Mesenchymal stem cell (in vitro differentiated cells and primary cell): Measurements from ENCODE around the gene GARRE1.

Experiments used
- DNase-seq: peaks from one replicate; pipeline ENCODE4 v3.0.0-alpha.2; 2013
- H2AFZ ChIP-seq: one replicate; pipeline ENCODE4 v1.6.1; 2013; ENCODE audit warnings: low read depth, mild to moderate bottlenecking, control low read depth, inconsistent platforms, low read length, moderate library complexity
- H2AK5ac ChIP-seq: 2 replicates; pipeline ENCODE4 v1.6.1; 2013; ENCODE audit warnings: low read length, moderate library complexity, mild to moderate bottlenecking, inconsistent platforms; ENCODE audit not compliant: severe bottlenecking
- H2BK120ac ChIP-seq: one replicate; pipeline ENCODE4 v1.6.1; 2013; ENCODE audit warnings: low read depth, mild to moderate bottlenecking, inconsistent platforms, low read length, moderate library complexity
- H2BK12ac ChIP-seq, 2 experiments: one replicate each; pipeline ENCODE4 v1.6.1; 2013; ENCODE audit warnings: inconsistent platforms in 2 of 2, low read length in 2 of 2, mild to moderate bottlenecking in 2 of 2, moderate library complexity in 2 of 2, control low read depth in 1 of 2
- H2BK15ac ChIP-seq: one replicate; pipeline ENCODE4 v1.6.1; 2013; ENCODE audit warnings: mild to moderate bottlenecking, low read depth, inconsistent platforms; ENCODE audit not compliant: poor library complexity, severe bottlenecking
- H2BK5ac ChIP-seq: 2 replicates; pipeline ENCODE4 v1.6.1; 2013; ENCODE audit warnings: low read depth, mild to moderate bottlenecking, low read length, control low read depth, inconsistent platforms; ENCODE audit not compliant: poor library complexity, severe bottlenecking
- H3K14ac ChIP-seq, 2 experiments: one replicate each; pipeline ENCODE4 v1.6.1; 2013; ENCODE audit warnings: inconsistent platforms in 2 of 2, low read length in 2 of 2, control low read depth in 1 of 2, mild to moderate bottlenecking in 1 of 2, moderate library complexity in 1 of 2
- H3K18ac ChIP-seq, 2 experiments: one replicate each; pipeline ENCODE4 v1.6.1; 2013; ENCODE audit warnings: inconsistent platforms in 2 of 2, low read length in 2 of 2, control low read depth in 1 of 2, low read depth in 1 of 2, mild to moderate bottlenecking in 1 of 2
- H3K23ac ChIP-seq, 2 experiments: one replicate each; pipeline ENCODE4 v1.6.1; 2013; ENCODE audit warnings: inconsistent platforms in 2 of 2, low read length in 2 of 2, mild to moderate bottlenecking in 2 of 2, moderate library complexity in 2 of 2, control low read depth in 1 of 2
- H3K27ac ChIP-seq: 2 replicates; pipeline ENCODE4 v1.5.1; 2013; ENCODE audit warnings: mild to moderate bottlenecking, moderate library complexity, low read length, control low read depth, inconsistent platforms; ENCODE audit not compliant: poor library complexity, severe bottlenecking
- H3K27me3 ChIP-seq, 2 experiments: 2 replicates each; pipeline versions ENCODE4 v1.6.1 to v1.7.0; 2013; ENCODE audit warnings: low read length in 2 of 2, mild to moderate bottlenecking in 2 of 2, moderate library complexity in 2 of 2, control low read depth in 1 of 2, inconsistent platforms in 1 of 2; ENCODE audit not compliant: control insufficient read depth in 1 of 2, insufficient read depth in 1 of 2
- H3K36me3 ChIP-seq, 2 experiments: 2 replicates each; pipeline versions ENCODE4 v1.6.1 to v1.7.0; 2013; ENCODE audit warnings: low read length in 2 of 2, control low read depth in 1 of 2, inconsistent platforms in 1 of 2, low read depth in 1 of 2, mild to moderate bottlenecking in 1 of 2; ENCODE audit not compliant: insufficient read depth in 2 of 2, control insufficient read depth in 1 of 2
- H3K4ac ChIP-seq, 2 experiments: one replicate each; pipeline ENCODE4 v1.6.1; 2013; ENCODE audit warnings: inconsistent platforms in 2 of 2, low read length in 2 of 2, mild to moderate bottlenecking in 2 of 2, moderate library complexity in 2 of 2, control low read depth in 1 of 2, low read depth in 1 of 2
- H3K4me1 ChIP-seq: 2 replicates; pipeline ENCODE4 v1.6.1; 2013; ENCODE audit warnings: low read depth, low read length, control low read depth; ENCODE audit not compliant: control insufficient read depth, insufficient read depth
- H3K4me2 ChIP-seq: 2 replicates; pipeline ENCODE4 v1.6.1; 2013; ENCODE audit warnings: low read length, mild to moderate bottlenecking, inconsistent platforms; ENCODE audit not compliant: poor library complexity, severe bottlenecking
- H3K4me3 ChIP-seq, 2 experiments: 2 replicates each; pipeline versions ENCODE4 v1.5.1 to v1.7.0; 2013; ENCODE audit warnings: low read length in 2 of 2, mild to moderate bottlenecking in 2 of 2, control low read depth in 1 of 2, low read depth in 1 of 2; ENCODE audit not compliant: insufficient read depth in 1 of 2
- H3K79me1 ChIP-seq: replicated peaks from 2 replicates; pipeline ENCODE4 v1.6.1; 2013; ENCODE audit warnings: mild to moderate bottlenecking, control low read depth, low read length, inconsistent platforms; ENCODE audit not compliant: poor library complexity, severe bottlenecking
- H3K9ac ChIP-seq: 2 replicates; pipeline ENCODE4 v1.7.0; 2013; ENCODE audit warnings: mild to moderate bottlenecking, low read length, moderate library complexity
- H3K9me3 ChIP-seq: 2 replicates; pipeline ENCODE4 v1.7.0; 2013; ENCODE audit warnings: mild to moderate bottlenecking, low read length; ENCODE audit not compliant: control insufficient read depth
- H4K8ac ChIP-seq: one replicate; pipeline ENCODE4 v1.6.1; 2013; ENCODE audit warnings: inconsistent platforms, mild to moderate bottlenecking, low read length, moderate library complexity
- H4K91ac ChIP-seq: one replicate; pipeline ENCODE4 v1.6.1; 2013; ENCODE audit warnings: mild to moderate bottlenecking, low read length, inconsistent platforms
- WGBS: methylation state at CpG from one replicate; pipeline ENCODE4 v1.1.7; 2013; ENCODE audit warnings: mixed read lengths; 5-methylcytosine and 5-hydroxymethylcytosine counted together

Gene GARRE1

DNA sequence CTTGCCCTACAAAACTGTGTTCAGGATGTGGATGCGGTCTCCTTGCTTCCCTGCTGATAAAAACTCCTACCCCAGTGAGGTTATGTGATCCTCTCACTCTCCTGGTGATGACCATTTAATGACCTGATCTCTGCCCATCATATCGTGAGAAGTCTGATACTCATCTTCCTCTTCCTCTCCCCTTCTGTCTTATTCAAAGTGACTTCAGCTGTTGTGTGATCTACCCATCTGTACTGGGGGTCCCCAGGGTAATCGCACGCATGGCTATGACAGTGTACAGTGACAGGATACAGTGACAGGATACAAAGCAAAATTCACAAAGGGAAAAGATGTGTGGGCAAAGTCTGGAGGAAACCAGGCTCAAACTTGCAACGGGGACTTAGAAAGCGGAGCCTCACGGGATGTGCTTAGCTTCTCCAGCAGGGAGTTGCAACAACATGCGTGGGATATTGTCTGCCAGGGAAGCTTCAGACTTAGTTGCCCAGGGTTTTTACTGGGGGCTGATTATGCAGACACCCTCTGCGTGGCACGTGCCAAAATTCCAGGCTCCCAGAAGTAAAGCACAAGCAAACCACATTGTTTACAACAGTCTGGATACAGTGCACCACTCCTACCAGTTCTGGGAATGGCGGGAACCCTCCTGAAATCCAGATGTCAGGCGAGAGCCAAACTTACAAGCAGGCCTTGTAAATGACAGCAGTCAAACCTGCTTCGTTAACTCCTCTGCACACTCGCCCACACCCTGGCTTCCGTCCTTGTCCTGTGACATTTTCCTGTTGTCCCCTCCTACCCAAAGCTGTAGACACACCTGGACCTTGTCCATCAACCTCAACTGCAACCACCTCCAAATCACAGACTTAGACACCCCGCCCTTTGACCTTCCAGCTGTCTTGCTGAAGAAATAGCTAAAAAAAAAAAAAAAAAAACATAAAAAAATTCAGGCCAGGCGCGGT, 18.0 kb upstream of the GARRE1 start:
- 72% methylated on average over 18 of the region's 18 CpGs for WGBS
- Histone ChIP-seq H3K4me3 (no peak overlapping the region), H3K4ac (no peak overlapping the region), H3K27me3 (no peaks in the 10 kb centered on the region), H2BK12ac (peak overlapping the region in 1 of 2 experiments; percentile 6), H2BK5ac (no peak overlapping the region), H2BK15ac (no peak overlapping the region), H3K79me1 (peaks cover 17% of the 10 kb centered on the region), H2BK120ac (no peak overlapping the region), H3K4me1 (peaks cover 13% of the 10 kb centered on the region), H4K91ac (no peak overlapping the region), H4K8ac (no peak overlapping the region), H2AFZ (no peak overlapping the region), H2AK5ac (no peak overlapping the region), H3K9me3 (no peaks in the 10 kb centered on the region), H3K23ac (no peak overlapping the region), H3K9ac (no peak overlapping the region), H3K14ac (peak overlapping the region in 1 of 2 experiments; percentile 26), H3K18ac (peak overlapping the region in 1 of 2 experiments; percentile 48), H3K4me2 (no peak overlapping the region), H3K36me3 (peaks cover 7 to 11% of the 10 kb centered on the region in 2 experiments), H3K27ac (no peak overlapping the region)
- DNase-seq, result peak; percentile 74

DNA sequence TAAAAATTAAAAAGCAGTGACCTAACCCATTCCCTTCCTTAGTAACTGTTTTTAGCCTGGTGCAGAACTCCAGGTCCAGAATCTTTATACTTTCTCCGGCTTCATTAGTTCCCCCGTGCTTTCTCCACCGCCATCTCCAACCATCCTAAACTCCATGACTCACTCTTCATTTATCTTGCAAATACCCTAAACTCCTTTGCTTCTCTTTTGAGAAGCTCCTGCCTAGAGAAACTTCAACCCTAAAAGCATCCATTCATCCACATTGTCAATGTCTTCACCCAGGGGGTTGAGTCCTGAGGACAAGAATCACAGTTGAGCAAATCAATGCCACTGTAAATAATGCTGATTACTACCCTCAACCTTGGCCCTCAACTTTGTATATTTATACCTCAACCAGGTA, 17.1 kb upstream of the GARRE1 start:
- 88% methylated on average over 3 of the region's 3 CpGs for WGBS
- Histone ChIP-seq H3K4me3 (no peak overlapping the region), H2BK5ac (no peak overlapping the region), H3K4me1 (peaks cover 13% of the 10 kb centered on the region), H3K27ac (no peak overlapping the region), H2AFZ (no peak overlapping the region), H3K9ac (no peak overlapping the region), H2BK15ac (no peak overlapping the region), H3K27me3 (no peaks in the 10 kb centered on the region), H3K23ac (no peak overlapping the region), H3K4ac (no peak overlapping the region), H4K91ac (no peak overlapping the region), H4K8ac (no peak overlapping the region), H2BK12ac (no peak overlapping the region), H2AK5ac (no peak overlapping the region), H3K18ac (no peak overlapping the region), H2BK120ac (no peak overlapping the region), H3K4me2 (no peak overlapping the region), H3K36me3 (peaks cover 7 to 9% of the 10 kb centered on the region in 2 experiments), H3K9me3 (no peaks in the 10 kb centered on the region), H3K14ac (no peak overlapping the region), H3K79me1 (peaks cover 17% of the 10 kb centered on the region)
- DNase-seq, result no peak

DNA sequence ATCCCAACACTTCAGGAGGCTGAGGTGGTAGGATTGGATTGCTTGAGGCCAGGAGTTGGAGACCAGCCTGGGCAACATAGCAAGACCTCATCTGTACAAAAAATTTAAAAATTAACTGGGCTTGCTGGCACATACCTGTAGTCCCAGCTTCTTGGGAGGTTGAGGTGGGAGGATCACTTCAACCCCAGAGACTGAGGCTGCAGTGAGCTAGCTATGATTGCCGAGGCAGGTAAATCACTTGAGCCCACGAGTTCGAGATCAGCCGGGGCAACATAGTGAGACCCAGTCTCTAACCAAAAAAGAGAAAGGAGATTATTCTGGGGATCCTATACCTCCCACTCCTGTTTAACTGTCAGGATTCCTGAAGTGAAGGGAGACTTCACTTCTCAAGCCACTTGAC, 16.4 kb upstream of the GARRE1 start:
- Histone ChIP-seq H2BK15ac (no peak overlapping the region), H2BK5ac (no peak overlapping the region), H3K79me1 (peaks cover 17% of the 10 kb centered on the region), H3K4ac (no peak overlapping the region), H3K36me3 (peaks cover 7 to 9% of the 10 kb centered on the region in 2 experiments), H3K4me3 (no peak overlapping the region), H3K18ac (no peak overlapping the region), H3K4me2 (no peak overlapping the region), H2BK120ac (no peak overlapping the region), H3K27me3 (no peaks in the 10 kb centered on the region), H2AFZ (no peak overlapping the region), H3K9me3 (no peaks in the 10 kb centered on the region), H4K8ac (no peak overlapping the region), H3K23ac (no peak overlapping the region), H4K91ac (no peak overlapping the region), H3K27ac (no peak overlapping the region), H3K9ac (no peak overlapping the region), H2AK5ac (no peak overlapping the region), H3K14ac (no peak overlapping the region), H2BK12ac (no peak overlapping the region), H3K4me1 (peaks cover 9% of the 10 kb centered on the region)
- no peak for DNase-seq
- 97% methylated on average over 4 of the region's 4 CpGs for WGBS

DNA sequence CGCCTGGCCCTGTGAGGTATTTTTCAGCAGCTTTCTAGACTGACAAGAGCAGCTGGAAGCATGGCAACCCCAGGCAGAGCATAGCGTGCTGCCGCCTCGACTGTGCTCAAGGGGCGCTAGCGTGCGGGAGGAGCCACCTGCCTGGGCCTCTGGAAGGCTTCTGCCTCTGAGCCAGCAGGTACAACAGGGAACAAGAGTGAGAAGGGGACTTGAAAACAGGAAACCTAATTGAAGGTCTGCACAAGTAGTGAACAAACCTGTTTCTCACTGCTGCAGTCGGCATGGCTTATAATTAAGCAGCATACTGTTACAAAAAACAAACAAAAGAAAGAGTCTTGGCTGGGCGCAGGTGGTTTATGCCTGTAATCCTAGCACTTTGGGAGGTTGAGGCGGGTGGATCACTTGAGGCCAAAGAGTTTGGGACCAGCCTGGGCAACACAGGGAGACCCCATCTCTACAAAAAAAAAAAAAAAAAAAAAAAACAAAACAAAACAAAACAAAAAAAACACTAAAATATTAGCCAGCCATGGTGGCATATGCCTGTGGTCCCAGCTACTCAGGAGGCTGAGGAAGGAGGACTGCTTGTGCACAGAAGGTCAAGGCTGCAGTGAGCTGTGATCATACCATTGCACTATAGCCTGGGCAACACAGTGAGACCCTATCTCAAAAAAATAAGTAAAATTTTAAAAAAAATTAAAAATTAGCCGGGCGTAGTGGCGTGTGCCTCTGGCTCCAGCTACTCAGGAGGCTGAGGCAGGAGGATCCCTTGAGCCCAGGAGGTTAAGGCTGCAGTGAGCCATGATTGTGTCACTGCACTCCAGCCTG, 12.6 kb upstream of the GARRE1 start:
- H3K36me3 ChIP-seq, result peaks cover 0 to under 1% of the 10 kb centered on the region in 2 experiments
- no peak overlapping the region for H4K91ac ChIP-seq
- WGBS, result 59% methylated on average over 11 of the region's 13 CpGs
- H2BK120ac ChIP-seq, result no peak overlapping the region
- no peak overlapping the region for H3K4me2 ChIP-seq
- peaks cover 7% of the 10 kb centered on the region for H3K79me1 ChIP-seq
- H2AFZ ChIP-seq, result no peak overlapping the region
- no peak overlapping the region for H3K9ac ChIP-seq
- no peak overlapping the region for H4K8ac ChIP-seq
- H2BK12ac ChIP-seq, result no peak overlapping the region
- no peak overlapping the region for H2BK5ac ChIP-seq
- no peak overlapping the region for H3K23ac ChIP-seq
- no peaks in the 10 kb centered on the region for H3K27me3 ChIP-seq
- no peak overlapping the region for H2BK15ac ChIP-seq
- H3K14ac ChIP-seq, result no peak overlapping the region
- H3K4ac ChIP-seq, result no peak overlapping the region
- DNase-seq, result no peak
- H3K4me3 ChIP-seq, result no peak overlapping the region
- peaks cover 14% of the 10 kb centered on the region for H3K4me1 ChIP-seq
- H2AK5ac ChIP-seq, result no peak overlapping the region
- H3K18ac ChIP-seq, result no peak overlapping the region
- no peak overlapping the region for H3K27ac ChIP-seq
- H3K9me3 ChIP-seq, result no peaks in the 10 kb centered on the region
